Lung (tissue), 12 donors: Measurements from ENCODE around the gene AP5Z1. TPM values are rescaled to one million over a fixed set of nuclear protein-coding genes. Genes with fewer than 3 reads are reported as not detected.

Experiments
- ATAC-seq: fragments of 200-7000 bp; cut with Tn5 transposase; one replicate; pipeline ENCODE4 v1.9.1; 2020; ENCODE audit warnings: moderate number of reproducible peaks; ENCODE audit not compliant: insufficient read depth, low FRiP score
- DNase-seq, 3 donors: peaks; one replicate each; pipeline ENCODE4 v3.0.0-alpha.2; 2013 to 2017
- H3K27ac ChIP-seq, 2 donors: one replicate each; pipeline ENCODE4 v1.5.1; 2013; ENCODE audit warnings: mild to moderate bottlenecking in 2 of 2, moderate library complexity in 2 of 2, control low read depth in 1 of 2, inconsistent platforms in 1 of 2, low read depth in 1 of 2, low read length in 1 of 2
- H3K27me3 ChIP-seq, 3 donors: one replicate each; pipeline ENCODE4 v1.5.1; 2013; ENCODE audit warnings: low read length in 2 of 3; ENCODE audit not compliant: control insufficient read depth in 3 of 3, insufficient read depth in 3 of 3
- H3K36me3 ChIP-seq, 4 donors: one replicate each; pipeline ENCODE4 v1.5.1; 2013; ENCODE audit warnings: low read length in 4 of 4, mild to moderate bottlenecking in 1 of 4, moderate library complexity in 1 of 4; ENCODE audit not compliant: control insufficient read depth in 4 of 4, insufficient read depth in 4 of 4
- H3K4me1 ChIP-seq, 5 donors: one replicate each; pipeline ENCODE4 v1.5.1; 2013; ENCODE audit warnings: low read length in 5 of 5, mild to moderate bottlenecking in 2 of 5, moderate library complexity in 1 of 5; ENCODE audit not compliant: control insufficient read depth in 5 of 5, insufficient read depth in 5 of 5
- H3K4me3 ChIP-seq: one replicate; pipeline ENCODE4 v1.5.1; 2013; ENCODE audit warnings: mild to moderate bottlenecking, control low read depth, moderate library complexity
- H3K9ac ChIP-seq, 2 donors: one replicate each; pipeline ENCODE4 v1.5.1; 2013; ENCODE audit warnings: low read length in 2 of 2, control low read depth in 1 of 2; ENCODE audit not compliant: insufficient read depth in 1 of 2
- H3K9me3 ChIP-seq, 4 donors: one replicate each; pipeline ENCODE4 v1.5.1; 2013; ENCODE audit warnings: low read length in 3 of 4, mild to moderate bottlenecking in 1 of 4, moderate library complexity in 1 of 4; ENCODE audit not compliant: control insufficient read depth in 4 of 4, insufficient read depth in 3 of 4
- CTCF ChIP-seq: IDR thresholded peaks from 2 replicates; pipeline ENCODE4 v1.5.1; 2012; ENCODE audit warnings: mild to moderate bottlenecking; ENCODE audit errors: control extremely low read depth, extremely low read depth
- WGBS, 2 donors: extraction: QIAGEN DNeasy Blood & Tissue Kit; methylation state at CpG; one replicate each; pipeline ENCODE4 v1.1.7; 2013; 5-methylcytosine and 5-hydroxymethylcytosine counted together
- polyA plus RNA-seq, 2 donors: library from polyadenylated mRNA; stranded (reverse); fragments of 200-250 nt; gene quantifications; one replicate each; pipeline ENCODE4 v1.2.1, GENCODE V29; 2013
- total RNA-seq, 2 donors: library from RNA; depleted of rRNA in 1 of 2; stranded (reverse); fragments of >200 nt in 1 of 2; gene quantifications; one replicate each; pipeline ENCODE4 v1.2.1, GENCODE V29; 2014 to 2021
- donor health status: control.
- donor health status: control.
- donor health status: Bipolar disorder and iron deficiency.
- donor health status: healthy.
- donor health status: DM: yes; HTN: yes; CAD: no.

The AP5Z1 gene
- total and polyA plus RNA-seq, 4 donors = 21.2 to 62.4 (median 59.3) TPM

GRCh38 chr7:4751398-4751947 lies 23.9 kb upstream of the AP5Z1 start:
- Histone ChIP-seq H3K27ac (no peak overlapping the region), H3K9ac (no peak overlapping the region), H3K27me3 (no peaks in the 10 kb centered on the region), H3K4me1 (peaks cover 0 to 24% (median 11%) of the 10 kb centered on the region in 5 donors), H3K9me3 (no peaks in the 10 kb centered on the region), H3K4me3 (no peak overlapping the region), H3K36me3 (peaks cover 0 to 19% (median 17%) of the 10 kb centered on the region in 4 donors)
- DNase-seq (no peak), ATAC-seq (no peak)
- no peak for TF ChIP-seq CTCF
- 94 to 96% methylated on average over 20 of the region's 20 CpGs for WGBS, 2 donors

GRCh38 chr7:4753598-4754432 lies 21.6 kb upstream of the AP5Z1 start:
- Histone ChIP-seq H3K9ac (no peak overlapping the region), H3K9me3 (no peaks in the 10 kb centered on the region), H3K4me1 (peaks cover 0 to 8% (median 3%) of the 10 kb centered on the region in 5 donors), H3K4me3 (no peak overlapping the region), H3K27me3 (no peaks in the 10 kb centered on the region), H3K36me3 (peaks cover 6 to 33% (median 24%) of the 10 kb centered on the region in 4 donors), H3K27ac (no peak overlapping the region)
- 50 to 54% methylated on average over 29 to 31 of the region's 31 CpGs for WGBS, 2 donors
- ATAC-seq (peak; percentile 82), DNase-seq (peak; percentile 59 to 69 (median 65))
- peak; percentile 88 for TF ChIP-seq CTCF

- ATAC-seq (no peak), DNase-seq (no peak)
- peaks cover 0 to 5% (median 3%) of the 10 kb centered on the region in 5 donors for H3K4me1 ChIP-seq
- H3K36me3 ChIP-seq = peaks cover 6 to 41% (median 25%) of the 10 kb centered on the region in 4 donors
- no peaks in the 10 kb centered on the region for H3K27me3 ChIP-seq
- no peak for TF ChIP-seq CTCF
- no peak overlapping the region for H3K9ac ChIP-seq
- no peak overlapping the region for H3K4me3 ChIP-seq
- no peaks in the 10 kb centered on the region for H3K9me3 ChIP-seq
- WGBS, 2 donors = 95 to 96% methylated on average over 36 of the region's 36 CpGs
- H3K27ac ChIP-seq = no peak overlapping the region
Observed at GRCh38 chr7:4754433-4755010, 20.9 kb upstream of the AP5Z1 start.
